22Rv1 (cell line): ENCODE measurements around the gene CLASP1.
"Not testable (repeated sequence)": the region's sequence is repeated elsewhere in the genome, so short reads cannot be mapped to it uniquely, and the experiment has no call there.

Experiments used
- H3K27ac ChIP-seq: fragments of 450-650 bp; 2 replicates; pipeline ENCODE4 v1.5.1; 2017
- ZFX ChIP-seq: fragments of 450-650 bp; IDR thresholded peaks from 2 replicates; pipeline ENCODE4 v1.6.1; 2017; ENCODE audit warnings: antibody characterized with exemption, borderline replicate concordance
- TF ChIP-seq, protein P1 (sequence below): fragments of 450-650 bp; IDR thresholded peaks from 2 replicates; pipeline ENCODE4 v1.5.1; 2017; ENCODE audit warnings: mild to moderate bottlenecking

CLASP1 gene

DNA sequence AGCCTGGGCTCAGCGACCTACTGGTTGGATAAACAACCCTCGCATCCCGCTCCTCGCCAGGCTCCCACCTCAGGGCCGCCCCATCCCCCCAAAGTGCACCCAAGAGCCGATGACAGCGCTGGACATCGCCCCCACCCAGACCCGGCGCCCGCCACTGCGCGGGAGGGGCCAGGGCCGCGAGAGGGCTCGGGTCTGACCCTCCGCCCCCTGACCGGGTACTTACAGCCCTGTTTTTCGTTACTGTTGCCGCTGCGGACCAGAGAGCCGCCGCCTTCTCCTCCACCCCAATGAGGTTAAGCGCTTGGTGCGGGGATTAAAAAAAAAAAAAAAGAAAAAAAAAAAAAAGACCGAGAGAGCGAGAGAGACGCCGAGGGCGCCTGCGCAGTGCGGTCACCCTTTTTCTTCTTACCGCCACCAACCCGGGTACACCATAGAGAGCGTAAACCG is at the start of gene CLASP1:
CLASP1 (minus strand) TSS at position 314 of the 447 bp plus-strand sequence. CDS start 43,567 bp downstream, outside the sequence.
- TF ChIP-seq, protein P1, sequence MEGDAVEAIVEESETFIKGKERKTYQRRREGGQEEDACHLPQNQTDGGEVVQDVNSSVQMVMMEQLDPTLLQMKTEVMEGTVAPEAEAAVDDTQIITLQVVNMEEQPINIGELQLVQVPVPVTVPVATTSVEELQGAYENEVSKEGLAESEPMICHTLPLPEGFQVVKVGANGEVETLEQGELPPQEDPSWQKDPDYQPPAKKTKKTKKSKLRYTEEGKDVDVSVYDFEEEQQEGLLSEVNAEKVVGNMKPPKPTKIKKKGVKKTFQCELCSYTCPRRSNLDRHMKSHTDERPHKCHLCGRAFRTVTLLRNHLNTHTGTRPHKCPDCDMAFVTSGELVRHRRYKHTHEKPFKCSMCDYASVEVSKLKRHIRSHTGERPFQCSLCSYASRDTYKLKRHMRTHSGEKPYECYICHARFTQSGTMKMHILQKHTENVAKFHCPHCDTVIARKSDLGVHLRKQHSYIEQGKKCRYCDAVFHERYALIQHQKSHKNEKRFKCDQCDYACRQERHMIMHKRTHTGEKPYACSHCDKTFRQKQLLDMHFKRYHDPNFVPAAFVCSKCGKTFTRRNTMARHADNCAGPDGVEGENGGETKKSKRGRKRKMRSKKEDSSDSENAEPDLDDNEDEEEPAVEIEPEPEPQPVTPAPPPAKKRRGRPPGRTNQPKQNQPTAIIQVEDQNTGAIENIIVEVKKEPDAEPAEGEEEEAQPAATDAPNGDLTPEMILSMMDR: no peak
- peak within 1 kb of the TSS; percentile 79 for H3K27ac ChIP-seq

DNA sequence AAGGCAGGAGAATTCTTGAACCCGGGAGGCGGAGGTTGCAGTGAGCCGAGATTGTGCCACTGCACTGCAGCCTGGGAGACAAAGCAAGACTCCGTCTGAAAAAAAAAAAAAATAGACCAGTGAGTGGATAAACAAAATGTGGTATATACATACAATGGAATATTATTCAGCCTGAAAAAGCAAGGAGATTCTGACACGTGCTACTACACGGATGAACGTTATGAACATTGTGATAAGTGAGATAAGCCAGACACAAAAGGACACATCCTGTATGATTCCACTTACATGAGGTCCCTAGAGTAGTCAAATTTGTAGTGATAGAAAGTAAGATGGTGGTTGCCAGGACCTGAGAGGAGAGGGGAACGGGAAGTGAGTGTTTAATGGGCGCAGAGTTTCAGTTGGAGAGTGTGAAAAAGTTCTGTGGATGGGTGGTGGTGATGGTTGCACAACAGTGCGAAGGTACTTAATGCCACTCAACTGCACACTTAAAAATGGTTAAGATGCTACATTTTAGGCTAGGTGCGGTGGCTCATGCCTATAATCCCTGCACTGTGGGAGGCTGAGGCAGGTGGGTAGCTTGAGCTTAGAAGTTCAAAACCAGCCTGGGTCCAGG is 49.2 kb upstream of the CLASP1 start:
- TF ChIP-seq ZFX: no peak
- TF ChIP-seq, protein P1: no peak
- H3K27ac ChIP-seq: no peak overlapping the region

DNA sequence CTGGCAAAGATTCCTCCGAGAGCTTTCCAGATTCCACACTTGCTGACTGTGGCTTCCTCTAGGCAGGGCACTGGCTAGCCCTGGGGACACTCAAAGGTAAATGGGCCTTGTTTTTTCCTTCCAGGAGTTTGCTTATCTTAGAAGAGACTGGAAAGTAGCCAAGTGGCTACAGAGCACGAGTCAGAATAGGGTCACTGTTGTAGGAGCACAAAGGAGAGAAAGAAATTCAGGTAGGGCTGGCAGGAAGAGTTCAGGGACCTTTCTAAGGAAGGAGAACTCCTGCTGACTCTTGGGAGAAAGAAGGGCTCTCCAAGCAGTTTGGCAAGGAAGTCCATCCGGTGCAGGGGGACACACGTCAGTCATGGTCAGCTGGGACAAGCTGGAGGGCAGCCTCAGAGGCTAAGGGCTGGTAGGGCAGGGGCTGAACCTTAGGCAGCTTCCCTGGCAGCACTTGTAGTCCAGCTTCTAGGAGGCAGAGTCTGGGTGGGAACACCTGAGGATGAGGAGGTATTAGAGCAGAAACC is 47.9 kb upstream of the CLASP1 start:
- TF ChIP-seq, protein P1: no peak
- no peak for TF ChIP-seq ZFX
- H3K27ac ChIP-seq: no peak overlapping the region

DNA sequence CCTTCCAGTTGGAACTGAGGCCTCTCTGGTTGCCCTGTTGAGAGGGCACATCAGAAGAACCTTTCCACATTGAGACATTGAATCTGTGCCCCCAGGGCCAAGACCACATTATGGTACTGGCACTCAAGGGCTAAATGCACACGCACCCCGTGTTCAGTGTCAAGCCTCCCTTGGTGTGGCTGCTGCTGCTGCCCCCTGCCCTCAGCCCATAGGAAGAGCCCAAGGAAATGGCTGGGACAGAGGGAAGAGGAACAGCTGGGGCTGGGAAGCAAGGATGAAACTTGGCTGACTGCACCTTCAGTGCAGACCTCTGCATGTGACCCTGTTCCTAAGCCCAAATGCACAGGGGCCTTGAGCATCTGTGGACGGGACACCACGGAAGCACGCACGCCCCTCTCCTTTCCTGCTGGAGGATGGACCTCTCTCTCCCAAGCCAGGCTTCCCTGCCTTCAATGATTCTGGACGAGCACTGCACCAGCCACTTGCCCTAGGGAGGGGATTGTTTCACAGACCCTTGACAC is 47.2 kb upstream of the CLASP1 start:
- TF ChIP-seq ZFX: no peak
- TF ChIP-seq, protein P1: no peak
- no peak overlapping the region for H3K27ac ChIP-seq

DNA sequence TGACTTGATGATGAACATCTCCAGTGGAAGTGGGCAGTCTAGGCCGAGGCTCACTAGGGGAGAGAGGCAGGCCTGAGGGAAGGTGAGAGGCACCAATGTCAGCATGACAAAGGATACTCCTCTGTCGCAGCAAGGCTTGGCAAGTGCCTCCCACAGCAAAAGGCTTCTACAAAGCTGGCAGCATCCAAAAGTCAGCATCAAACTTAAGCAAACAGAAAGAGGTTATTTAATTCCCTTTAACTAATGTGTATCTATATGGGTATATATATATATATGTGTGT is 45.8 kb upstream of the CLASP1 start:
- no peak overlapping the region for H3K27ac ChIP-seq
- no peak for TF ChIP-seq ZFX
- TF ChIP-seq, protein P1: no peak

DNA sequence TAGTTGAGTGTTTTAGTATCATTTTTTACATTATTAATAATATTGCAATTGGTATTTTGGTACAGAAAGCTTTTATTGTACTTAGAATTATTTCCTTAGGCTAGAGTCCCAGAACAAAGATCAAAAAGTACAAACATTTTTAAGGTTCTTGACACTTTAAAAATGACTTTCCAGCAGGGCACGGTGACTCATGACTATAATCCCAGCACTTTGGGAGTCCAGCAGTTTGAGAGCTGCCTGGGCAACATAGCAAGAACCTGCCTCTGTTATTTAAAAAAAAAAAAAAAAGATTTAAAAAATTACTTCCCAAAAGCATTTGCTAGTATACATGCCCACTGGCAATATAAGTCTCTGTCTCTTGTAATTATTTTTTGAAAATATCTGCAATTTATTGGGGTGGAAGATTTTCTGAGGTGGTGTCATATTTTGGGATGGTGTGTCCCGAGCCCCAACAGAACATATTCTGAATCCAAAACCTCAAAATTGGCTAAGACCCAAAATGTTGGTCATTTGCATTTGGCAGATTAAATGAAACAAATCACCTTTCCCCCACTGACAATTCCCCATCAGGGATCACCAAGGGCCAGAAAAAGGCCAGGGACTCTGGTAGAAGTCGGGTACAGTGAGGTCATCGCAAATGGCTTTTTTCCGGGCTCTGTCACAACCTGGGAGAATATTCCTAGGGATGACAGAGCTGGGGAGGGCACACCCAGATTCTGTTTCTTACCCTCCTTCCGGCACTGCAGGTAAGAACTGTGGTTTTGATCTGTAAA is 45.3 kb upstream of the CLASP1 start:
- H3K27ac ChIP-seq: no peak overlapping the region
- TF ChIP-seq, protein P1: no peak
- no peak for TF ChIP-seq ZFX

DNA sequence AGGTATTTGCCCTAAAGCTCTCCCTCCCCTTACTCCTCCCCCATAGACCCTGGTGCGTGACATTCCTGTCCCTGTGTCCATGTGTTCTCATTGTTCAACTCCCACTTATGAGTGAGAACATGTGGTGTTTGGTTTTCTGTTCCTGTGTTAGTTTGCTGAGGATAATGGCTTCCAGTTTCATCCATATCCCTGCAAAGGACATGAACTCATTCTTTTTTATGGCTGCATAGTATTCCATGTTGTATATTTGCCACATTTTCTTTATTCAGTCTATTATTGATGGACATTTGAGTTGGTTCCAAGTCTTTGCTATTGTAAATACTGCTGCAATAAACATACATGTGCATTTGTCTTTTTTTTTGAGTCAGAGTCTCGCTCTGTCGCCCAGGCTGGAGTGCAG is 41.3 kb upstream of the CLASP1 start:
- H3K27ac ChIP-seq: not testable (repeated sequence)

DNA sequence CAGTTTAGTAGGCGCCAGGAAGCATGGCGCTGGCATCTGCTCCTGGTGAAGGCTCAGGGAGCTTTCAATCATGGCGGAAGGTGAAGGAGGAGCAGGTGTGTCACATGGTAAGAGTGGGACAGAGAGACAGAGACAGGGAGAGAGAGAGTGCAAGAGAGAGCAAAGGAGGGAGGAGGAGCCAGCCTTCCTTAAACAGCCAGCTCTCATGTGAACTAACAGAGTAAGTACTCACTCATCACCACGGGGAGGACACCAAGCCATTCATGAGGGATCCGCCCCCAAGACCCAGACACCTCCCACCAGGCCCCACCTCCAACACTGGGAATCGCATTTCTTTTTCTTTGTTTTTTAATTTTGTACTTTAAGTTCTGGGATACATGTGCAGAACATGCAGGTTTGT is 40.8 kb upstream of the CLASP1 start:
- no peak overlapping the region for H3K27ac ChIP-seq
- TF ChIP-seq, protein P1: no peak
- no peak for TF ChIP-seq ZFX
